ENCODE data around the gene ZBTB8B.

The ZBTB8B gene

GRCh38 chr1:32508761-32509160 lies 43.9 kb downstream of the ZBTB8B start:
- DNase-seq (ENCODE audit: low spot score), result no peak

- no peak for DNase-seq (ENCODE audit: low spot score)
These were observed 45.1 kb downstream of the ZBTB8B start for GRCh38 chr1:32509939-32510338.
